H1 (cell line): ENCODE data around the gene WASHC2A. TPM values are rescaled to one million over a fixed set of nuclear protein-coding genes. Genes with fewer than 3 reads are reported as not detected.

Source experiments
- EGR1 ChIP-seq: IDR thresholded peaks from 2 replicates; pipeline ENCODE4 v1.6.1; 2011; ENCODE audit warnings: low read depth, low read length, borderline replicate concordance
- EP300 ChIP-seq, 2 experiments: IDR thresholded peaks; 1 replicate in 1 of 2; 2 replicates in 1 of 2; pipeline ENCODE4 v1.6.1; 2011 to 2012; ENCODE audit warnings: low read depth in 2 of 2, low read length in 2 of 2, mild to moderate bottlenecking in 2 of 2, borderline replicate concordance in 1 of 2, inconsistent platforms in 1 of 2, moderate library complexity in 1 of 2
- HDAC2 ChIP-seq, 2 experiments: fragments of 300-600 bp in 1 of 2; sonication (generic) in 1 of 2; IDR thresholded peaks; 2 replicates each; pipeline ENCODE4 v1.6.1; 2011 to 2012; ENCODE audit warnings: low read depth in 2 of 2, low read length in 2 of 2, mild to moderate bottlenecking in 2 of 2, moderate library complexity in 2 of 2, borderline replicate concordance in 1 of 2, inconsistent platforms in 1 of 2
- KDM4A ChIP-seq: IDR thresholded peaks from one replicate; pipeline ENCODE4 v1.7.1; 2012; ENCODE audit warnings: low read depth, mild to moderate bottlenecking, moderate library complexity, low read length, inconsistent platforms; ENCODE audit not compliant: severe bottlenecking
- KDM5A ChIP-seq: fragments of 200-600 bp; IDR thresholded peaks from 2 replicates; pipeline ENCODE4 v1.7.1; 2012; ENCODE audit warnings: mild to moderate bottlenecking, low read length, inconsistent platforms, mixed read lengths
- NANOG ChIP-seq: IDR thresholded peaks from 2 replicates; pipeline ENCODE4 v1.6.1; 2011; ENCODE audit warnings: low read length, low read depth, mild to moderate bottlenecking, inconsistent platforms; ENCODE audit not compliant: insufficient read depth, poor library complexity, severe bottlenecking
- PHF8 ChIP-seq: fragments of 200-600 bp; sonication (generic); conservative IDR thresholded peaks from 2 replicates; pipeline ENCODE4 v1.7.1; 2012; ENCODE audit warnings: low read depth, mild to moderate bottlenecking, inconsistent platforms, low read length, moderate library complexity
- RAD21 ChIP-seq, 2 experiments: IDR thresholded peaks in 1 of 2; conservative IDR thresholded peaks in 1 of 2; 2 replicates each; pipeline ENCODE4 v1.6.1; 2011; ENCODE audit warnings: low read depth in 2 of 2, low read length in 2 of 2, improper control_type of control experiment in 1 of 2, inconsistent platforms in 1 of 2, mild to moderate bottlenecking in 1 of 2, moderate library complexity in 1 of 2
- SIN3A ChIP-seq, 2 experiments: IDR thresholded peaks in 1 of 2; conservative IDR thresholded peaks in 1 of 2; 2 replicates each; pipeline ENCODE4 v1.6.1; 2011 to 2012; ENCODE audit warnings: low read length in 2 of 2, improper control_type of control experiment in 1 of 2, low read depth in 1 of 2, mild to moderate bottlenecking in 1 of 2
- SP1 ChIP-seq: IDR thresholded peaks from 2 replicates; pipeline ENCODE4 v1.6.1; 2011; ENCODE audit warnings: low read depth, low read length
- SP4 ChIP-seq: IDR thresholded peaks from 2 replicates; pipeline ENCODE4 v1.6.1; 2012; ENCODE audit warnings: low read length, inconsistent platforms
- TAF1 ChIP-seq: IDR thresholded peaks from 2 replicates; pipeline ENCODE4 v1.6.1; 2011; ENCODE audit warnings: mild to moderate bottlenecking, low read depth, low read length
- TAF7 ChIP-seq: optimal IDR thresholded peaks from 2 replicates; pipeline ENCODE3; 2011; ENCODE audit warnings: low read depth, mild to moderate bottlenecking, inconsistent platforms, low read length, moderate library complexity, borderline replicate concordance
- YY1 ChIP-seq: IDR thresholded peaks from 2 replicates; pipeline ENCODE4 v1.6.1; 2011; ENCODE audit warnings: low read depth, mild to moderate bottlenecking, low read length
- polyA plus RNA-seq, 7 experiments: library from polyadenylated mRNA; depleted of rRNA in 3 of 7; stranded (reverse) in 5 of 7; unstranded in 2 of 7; fragments of >200 nt in 5 of 7; fragments of 200-250 nt in 2 of 7; gene quantifications; 1 replicate in 5 of 7; 2 replicates in 1 of 7; 4 replicates in 1 of 7; pipeline versions ENCODE4 v1.2.1 to v1.2.3, GENCODE V29; 2011 to 2013; ENCODE audit warnings: missing spikeins in 2 of 7, mixed read lengths in 2 of 7
- total RNA-seq: library from RNA; stranded (reverse); fragmentation: NEBNext Ultra II Directional; extraction: Animal tissue kit (Norgen Biotek cat#: 25700); gene quantifications from 2 replicates; pipeline ENCODE4 v1.2.1, GENCODE V29; 2021
- TF ChIP-seq, protein P1 (sequence below): IDR thresholded peaks from 2 replicates; pipeline ENCODE4 v1.6.1; 2011; ENCODE audit warnings: low read depth, mild to moderate bottlenecking, low read length; ENCODE audit not compliant: insufficient read depth
- TF ChIP-seq, protein P2 (sequence below): IDR thresholded peaks from 2 replicates; pipeline ENCODE4 v1.6.1; 2012; ENCODE audit warnings: inconsistent platforms
- TF ChIP-seq, protein P3 (sequence below): IDR thresholded peaks from 2 replicates; pipeline ENCODE4 v1.6.1; 2011; ENCODE audit warnings: low read length, improper control_type of control experiment
- TF ChIP-seq, protein P4 (sequence below): IDR thresholded peaks from 2 replicates; pipeline ENCODE4 v1.6.1; 2012; ENCODE audit warnings: inconsistent platforms

WASHC2A gene
- total and polyA plus RNA-seq, 2 of the 8 experiments (the other 6 are each of a cell fraction or from before 2014, with no cell fraction given), result 7.5 to 29.7 TPM

DNA sequence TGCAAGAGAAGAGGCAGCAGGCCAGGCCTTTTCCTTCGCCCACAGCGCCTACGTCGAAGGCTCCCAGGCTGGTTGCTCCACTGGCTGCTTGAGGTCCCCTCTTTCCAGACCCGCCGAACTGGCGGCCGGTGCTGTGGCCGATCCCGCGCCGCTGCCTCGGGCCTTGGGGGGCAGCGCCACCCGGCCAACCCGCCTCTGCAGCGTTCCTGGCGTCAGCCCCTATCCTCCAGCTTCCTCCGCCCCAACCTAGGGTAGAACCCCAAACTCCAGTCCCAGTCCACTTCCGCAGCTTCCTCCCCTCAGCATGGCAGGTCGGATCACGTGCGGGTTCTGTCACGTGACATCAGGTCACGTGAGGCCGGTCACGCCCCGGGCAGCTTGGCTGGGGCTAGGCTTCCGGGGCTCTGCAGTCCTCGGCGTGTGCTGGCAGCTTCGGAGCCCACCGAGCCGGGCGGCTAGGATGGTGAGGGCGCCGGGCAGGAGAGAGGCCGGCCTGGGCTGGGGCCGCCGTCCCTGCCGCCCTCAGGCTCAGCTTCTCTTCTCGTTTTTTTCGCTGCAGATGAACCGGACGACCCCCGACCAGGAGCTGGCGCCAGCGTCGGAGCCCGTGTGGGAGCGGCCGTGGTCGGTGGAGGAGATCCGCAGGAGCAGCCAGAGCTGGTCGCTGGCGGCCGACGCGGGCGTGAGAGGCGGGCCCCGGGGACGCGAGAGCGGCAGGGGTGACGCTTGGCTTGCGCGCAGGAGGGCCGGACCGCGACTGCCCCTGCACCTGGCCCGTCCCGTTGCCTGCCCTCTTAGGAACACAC lies at the start of gene WASHC2A (continued):
- TF ChIP-seq, protein P1, sequence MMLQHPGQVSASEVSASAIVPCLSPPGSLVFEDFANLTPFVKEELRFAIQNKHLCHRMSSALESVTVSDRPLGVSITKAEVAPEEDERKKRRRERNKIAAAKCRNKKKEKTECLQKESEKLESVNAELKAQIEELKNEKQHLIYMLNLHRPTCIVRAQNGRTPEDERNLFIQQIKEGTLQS, result peak; percentile 99
- TF ChIP-seq NANOG, result peak; percentile 43
- peak; percentile 82 for TF ChIP-seq KDM5A
- TF ChIP-seq, protein P2, sequence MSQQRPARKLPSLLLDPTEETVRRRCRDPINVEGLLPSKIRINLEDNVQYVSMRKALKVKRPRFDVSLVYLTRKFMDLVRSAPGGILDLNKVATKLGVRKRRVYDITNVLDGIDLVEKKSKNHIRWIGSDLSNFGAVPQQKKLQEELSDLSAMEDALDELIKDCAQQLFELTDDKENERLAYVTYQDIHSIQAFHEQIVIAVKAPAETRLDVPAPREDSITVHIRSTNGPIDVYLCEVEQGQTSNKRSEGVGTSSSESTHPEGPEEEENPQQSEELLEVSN, result peak; percentile 74
- TF ChIP-seq TAF7, result peak; percentile 59
- TF ChIP-seq EGR1, result 0 out of 2 replicates have a peak, but pooled peaks have one; percentile 28
- peak in 1 of 2 experiments; percentile 5; a peak in 1 of 4 replicates for TF ChIP-seq RAD21 (IDR thresholded peaks at IDR 0.05 in 1 of 2, conservative IDR thresholded peaks at IDR 0.05 in 1 of 2; ENCODE audit: low read depth in 2 of 2, low read length in 2 of 2)
- TF ChIP-seq YY1, result peak; percentile 40; the same call in 1 of the 2 replicates
- TF ChIP-seq SIN3A (conservative IDR thresholded peaks at IDR 0.05 in 1 of 2, IDR thresholded peaks at IDR 0.05 in 1 of 2; ENCODE audit: low read depth in 1 of 2, low read length in 2 of 2), result peak; percentile 88 to 97; a peak in 3 of 4 replicates
- peak; percentile 98 for TF ChIP-seq SP4
- peak; percentile 59; the same call in 1 of the 2 replicates for TF ChIP-seq PHF8
- peak; percentile 86 for TF ChIP-seq TAF1
- TF ChIP-seq SP1, result peak; percentile 74
- TF ChIP-seq, protein P3, sequence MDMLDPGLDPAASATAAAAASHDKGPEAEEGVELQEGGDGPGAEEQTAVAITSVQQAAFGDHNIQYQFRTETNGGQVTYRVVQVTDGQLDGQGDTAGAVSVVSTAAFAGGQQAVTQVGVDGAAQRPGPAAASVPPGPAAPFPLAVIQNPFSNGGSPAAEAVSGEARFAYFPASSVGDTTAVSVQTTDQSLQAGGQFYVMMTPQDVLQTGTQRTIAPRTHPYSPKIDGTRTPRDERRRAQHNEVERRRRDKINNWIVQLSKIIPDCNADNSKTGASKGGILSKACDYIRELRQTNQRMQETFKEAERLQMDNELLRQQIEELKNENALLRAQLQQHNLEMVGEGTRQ, result peak; percentile 98
- TF ChIP-seq EP300 (IDR thresholded peaks at IDR 0.05; ENCODE audit: borderline replicate concordance in 1 of 2, low read depth in 2 of 2, low read length in 2 of 2), result 0 out of 3 replicates have a peak, but pooled peaks of 1 of the 2 experiments have one; percentile 65
- TF ChIP-seq, protein P4, sequence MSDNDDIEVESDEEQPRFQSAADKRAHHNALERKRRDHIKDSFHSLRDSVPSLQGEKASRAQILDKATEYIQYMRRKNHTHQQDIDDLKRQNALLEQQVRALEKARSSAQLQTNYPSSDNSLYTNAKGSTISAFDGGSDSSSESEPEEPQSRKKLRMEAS, result peak; percentile 84
- peak; percentile 49 for TF ChIP-seq KDM4A
- TF ChIP-seq HDAC2 (IDR thresholded peaks at IDR 0.05; ENCODE audit: borderline replicate concordance in 1 of 2, low read depth in 2 of 2, low read length in 2 of 2), result 0 out of 4 replicates have a peak, but pooled peaks of 1 of the 2 experiments have one; percentile 66
